ENCODE results near the gene RNU6-1.

DNA sequence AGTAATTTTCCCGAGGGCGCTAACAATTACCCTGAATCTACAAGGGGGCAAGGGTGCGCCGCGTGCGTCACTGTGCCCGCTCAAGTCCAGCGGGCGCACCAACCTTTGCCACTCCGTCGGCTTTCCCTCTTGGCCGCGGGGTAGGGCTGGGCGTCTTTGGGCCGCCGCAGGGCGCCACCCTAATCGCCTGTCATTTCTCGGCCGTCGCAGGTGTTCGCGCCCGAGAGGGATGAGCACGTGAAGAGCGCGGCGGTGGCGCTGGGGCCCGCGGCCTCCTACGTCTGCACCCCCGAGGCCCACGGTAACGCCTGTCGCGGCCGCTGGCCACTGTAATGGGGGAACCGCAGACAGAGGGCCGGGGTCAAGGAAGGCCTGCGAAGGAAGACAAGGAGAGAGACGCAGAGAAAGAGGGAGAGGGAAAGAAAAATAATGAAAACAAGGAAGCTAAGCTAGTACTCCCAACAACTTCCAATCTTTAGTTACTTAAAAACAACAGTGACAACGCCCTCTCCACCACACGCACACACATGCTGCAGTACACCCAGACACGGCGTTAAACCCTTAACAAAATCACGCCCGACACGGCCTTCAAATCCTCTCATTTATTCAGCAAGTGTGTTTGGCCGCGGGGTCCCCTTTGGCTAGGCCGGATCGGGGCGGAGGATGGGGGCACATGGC, 10.7 kb downstream of the RNU6-1 start:
- TF ChIP-seq, protein P1, sequence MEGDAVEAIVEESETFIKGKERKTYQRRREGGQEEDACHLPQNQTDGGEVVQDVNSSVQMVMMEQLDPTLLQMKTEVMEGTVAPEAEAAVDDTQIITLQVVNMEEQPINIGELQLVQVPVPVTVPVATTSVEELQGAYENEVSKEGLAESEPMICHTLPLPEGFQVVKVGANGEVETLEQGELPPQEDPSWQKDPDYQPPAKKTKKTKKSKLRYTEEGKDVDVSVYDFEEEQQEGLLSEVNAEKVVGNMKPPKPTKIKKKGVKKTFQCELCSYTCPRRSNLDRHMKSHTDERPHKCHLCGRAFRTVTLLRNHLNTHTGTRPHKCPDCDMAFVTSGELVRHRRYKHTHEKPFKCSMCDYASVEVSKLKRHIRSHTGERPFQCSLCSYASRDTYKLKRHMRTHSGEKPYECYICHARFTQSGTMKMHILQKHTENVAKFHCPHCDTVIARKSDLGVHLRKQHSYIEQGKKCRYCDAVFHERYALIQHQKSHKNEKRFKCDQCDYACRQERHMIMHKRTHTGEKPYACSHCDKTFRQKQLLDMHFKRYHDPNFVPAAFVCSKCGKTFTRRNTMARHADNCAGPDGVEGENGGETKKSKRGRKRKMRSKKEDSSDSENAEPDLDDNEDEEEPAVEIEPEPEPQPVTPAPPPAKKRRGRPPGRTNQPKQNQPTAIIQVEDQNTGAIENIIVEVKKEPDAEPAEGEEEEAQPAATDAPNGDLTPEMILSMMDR (IDR thresholded peaks at IDR 0.05), result no peak
- no peak for TF ChIP-seq EZH2phosphoT487 (IDR thresholded peaks at IDR 0.05; ENCODE audit: borderline replicate concordance, low read depth)
- TF ChIP-seq FOXM1 (IDR thresholded peaks at IDR 0.05; ENCODE audit: low read depth), result no peak
- TF ChIP-seq TAF1 (IDR thresholded peaks at IDR 0.05; ENCODE audit: borderline replicate concordance, low read depth, low read length), result no peak
- no peak for TF ChIP-seq JUND (IDR thresholded peaks at IDR 0.05)
- TF ChIP-seq, protein P2, sequence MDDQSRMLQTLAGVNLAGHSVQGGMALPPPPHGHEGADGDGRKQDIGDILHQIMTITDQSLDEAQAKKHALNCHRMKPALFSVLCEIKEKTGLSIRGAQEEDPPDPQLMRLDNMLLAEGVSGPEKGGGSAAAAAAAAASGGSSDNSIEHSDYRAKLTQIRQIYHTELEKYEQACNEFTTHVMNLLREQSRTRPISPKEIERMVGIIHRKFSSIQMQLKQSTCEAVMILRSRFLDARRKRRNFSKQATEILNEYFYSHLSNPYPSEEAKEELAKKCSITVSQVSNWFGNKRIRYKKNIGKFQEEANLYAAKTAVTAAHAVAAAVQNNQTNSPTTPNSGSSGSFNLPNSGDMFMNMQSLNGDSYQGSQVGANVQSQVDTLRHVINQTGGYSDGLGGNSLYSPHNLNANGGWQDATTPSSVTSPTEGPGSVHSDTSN (IDR thresholded peaks at IDR 0.05), result no peak
- TF ChIP-seq CHD2 (IDR thresholded peaks at IDR 0.05; ENCODE audit: low read length, partially characterized antibody), result no peak
- no peak for TF ChIP-seq EP300 (IDR thresholded peaks at IDR 0.05; ENCODE audit: borderline replicate concordance in 1 of 2, low read depth in 1 of 2, low read length in 1 of 2)
- TF ChIP-seq NFIC (IDR thresholded peaks at IDR 0.05; ENCODE audit: borderline replicate concordance), result no peak
- TF ChIP-seq, protein P3, sequence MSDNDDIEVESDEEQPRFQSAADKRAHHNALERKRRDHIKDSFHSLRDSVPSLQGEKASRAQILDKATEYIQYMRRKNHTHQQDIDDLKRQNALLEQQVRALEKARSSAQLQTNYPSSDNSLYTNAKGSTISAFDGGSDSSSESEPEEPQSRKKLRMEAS (IDR thresholded peaks at IDR 0.05; ENCODE audit: low read depth), result no peak
- TF ChIP-seq, protein P4, sequence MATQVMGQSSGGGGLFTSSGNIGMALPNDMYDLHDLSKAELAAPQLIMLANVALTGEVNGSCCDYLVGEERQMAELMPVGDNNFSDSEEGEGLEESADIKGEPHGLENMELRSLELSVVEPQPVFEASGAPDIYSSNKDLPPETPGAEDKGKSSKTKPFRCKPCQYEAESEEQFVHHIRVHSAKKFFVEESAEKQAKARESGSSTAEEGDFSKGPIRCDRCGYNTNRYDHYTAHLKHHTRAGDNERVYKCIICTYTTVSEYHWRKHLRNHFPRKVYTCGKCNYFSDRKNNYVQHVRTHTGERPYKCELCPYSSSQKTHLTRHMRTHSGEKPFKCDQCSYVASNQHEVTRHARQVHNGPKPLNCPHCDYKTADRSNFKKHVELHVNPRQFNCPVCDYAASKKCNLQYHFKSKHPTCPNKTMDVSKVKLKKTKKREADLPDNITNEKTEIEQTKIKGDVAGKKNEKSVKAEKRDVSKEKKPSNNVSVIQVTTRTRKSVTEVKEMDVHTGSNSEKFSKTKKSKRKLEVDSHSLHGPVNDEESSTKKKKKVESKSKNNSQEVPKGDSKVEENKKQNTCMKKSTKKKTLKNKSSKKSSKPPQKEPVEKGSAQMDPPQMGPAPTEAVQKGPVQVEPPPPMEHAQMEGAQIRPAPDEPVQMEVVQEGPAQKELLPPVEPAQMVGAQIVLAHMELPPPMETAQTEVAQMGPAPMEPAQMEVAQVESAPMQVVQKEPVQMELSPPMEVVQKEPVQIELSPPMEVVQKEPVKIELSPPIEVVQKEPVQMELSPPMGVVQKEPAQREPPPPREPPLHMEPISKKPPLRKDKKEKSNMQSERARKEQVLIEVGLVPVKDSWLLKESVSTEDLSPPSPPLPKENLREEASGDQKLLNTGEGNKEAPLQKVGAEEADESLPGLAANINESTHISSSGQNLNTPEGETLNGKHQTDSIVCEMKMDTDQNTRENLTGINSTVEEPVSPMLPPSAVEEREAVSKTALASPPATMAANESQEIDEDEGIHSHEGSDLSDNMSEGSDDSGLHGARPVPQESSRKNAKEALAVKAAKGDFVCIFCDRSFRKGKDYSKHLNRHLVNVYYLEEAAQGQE (IDR thresholded peaks at IDR 0.05; ENCODE audit: low read depth, low read length), result no peak
- no peak for TF ChIP-seq POLR2AphosphoS5 (IDR thresholded peaks at IDR 0.05; ENCODE audit: low read depth, low read length)
- no peak for TF ChIP-seq FOXJ3 (CRISPR knock-in tag; IDR thresholded peaks at IDR 0.05)

Measured in SK-N-SH (cell line).